OCI-M2 (cell line): ENCODE measurements around the gene AP2A2.
"Not testable (repeated sequence)": the region's sequence is repeated elsewhere in the genome, so short reads cannot be mapped to it uniquely, and the experiment has no call there.

Source experiments
- DNase-seq: peaks from one replicate; lab custom pipeline; 2025; ENCODE audit not compliant: unreplicated experiment; lab: John Stamatoyannopoulos, UW

AP2A2 gene

DNA sequence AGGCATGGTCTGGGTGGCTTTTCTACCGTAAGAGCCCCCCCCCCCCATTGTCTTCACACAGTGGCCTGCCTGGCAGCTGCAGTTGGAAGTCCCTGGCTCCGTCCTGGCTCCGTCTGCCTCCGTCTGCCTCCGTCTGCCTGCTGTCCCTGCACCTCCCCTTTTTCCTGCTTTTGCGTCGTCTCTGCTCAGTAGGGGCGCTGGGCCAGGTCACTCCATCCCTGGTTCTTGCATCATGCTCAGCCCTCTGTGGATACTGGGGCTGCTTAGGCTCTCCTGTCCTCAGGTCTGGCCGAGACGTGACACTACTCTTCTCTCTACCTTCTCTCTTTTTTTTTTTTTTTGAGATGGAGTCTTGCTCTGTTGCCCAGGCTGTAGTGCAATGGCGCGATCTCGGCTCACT lies 27.8 kb downstream of the AP2A2 start:
- DNase-seq = no peak

DNA sequence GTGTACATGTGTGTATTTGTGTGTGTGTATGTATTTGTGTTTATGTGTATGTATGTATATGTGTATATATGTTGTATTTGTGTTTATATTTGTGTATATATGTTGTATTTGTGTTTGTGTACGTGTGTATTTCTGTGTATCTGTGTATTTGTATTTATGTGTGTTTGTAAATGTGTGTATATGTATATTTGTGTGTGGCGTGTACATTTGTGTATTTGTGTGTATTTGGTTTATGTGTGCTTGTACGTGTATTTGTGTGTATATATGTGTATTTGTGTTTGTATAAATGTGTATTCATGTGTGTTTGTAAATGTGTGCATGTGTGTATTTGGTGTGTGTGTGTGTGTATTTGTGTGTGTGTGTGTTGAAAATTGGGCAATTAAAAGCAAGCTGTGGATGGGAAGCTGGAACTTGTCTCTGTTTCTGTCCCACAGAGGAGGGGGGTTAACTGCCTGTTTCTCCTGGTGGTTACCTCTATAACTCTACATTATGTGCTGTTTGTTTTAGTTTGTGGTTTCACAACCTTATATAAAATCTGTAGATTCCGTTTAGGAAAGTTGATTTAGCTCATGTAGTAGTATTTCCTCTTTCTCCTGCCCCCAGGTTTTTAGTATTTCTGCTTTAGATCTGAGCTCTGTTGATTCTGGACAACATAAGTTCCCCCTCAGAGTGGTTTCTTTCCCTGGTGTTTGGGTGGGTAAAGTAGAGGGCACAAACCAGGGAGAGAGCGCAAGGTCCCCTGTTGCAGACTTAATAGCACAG lies 28.9 kb downstream of the AP2A2 start:
- DNase-seq = no peak

DNA sequence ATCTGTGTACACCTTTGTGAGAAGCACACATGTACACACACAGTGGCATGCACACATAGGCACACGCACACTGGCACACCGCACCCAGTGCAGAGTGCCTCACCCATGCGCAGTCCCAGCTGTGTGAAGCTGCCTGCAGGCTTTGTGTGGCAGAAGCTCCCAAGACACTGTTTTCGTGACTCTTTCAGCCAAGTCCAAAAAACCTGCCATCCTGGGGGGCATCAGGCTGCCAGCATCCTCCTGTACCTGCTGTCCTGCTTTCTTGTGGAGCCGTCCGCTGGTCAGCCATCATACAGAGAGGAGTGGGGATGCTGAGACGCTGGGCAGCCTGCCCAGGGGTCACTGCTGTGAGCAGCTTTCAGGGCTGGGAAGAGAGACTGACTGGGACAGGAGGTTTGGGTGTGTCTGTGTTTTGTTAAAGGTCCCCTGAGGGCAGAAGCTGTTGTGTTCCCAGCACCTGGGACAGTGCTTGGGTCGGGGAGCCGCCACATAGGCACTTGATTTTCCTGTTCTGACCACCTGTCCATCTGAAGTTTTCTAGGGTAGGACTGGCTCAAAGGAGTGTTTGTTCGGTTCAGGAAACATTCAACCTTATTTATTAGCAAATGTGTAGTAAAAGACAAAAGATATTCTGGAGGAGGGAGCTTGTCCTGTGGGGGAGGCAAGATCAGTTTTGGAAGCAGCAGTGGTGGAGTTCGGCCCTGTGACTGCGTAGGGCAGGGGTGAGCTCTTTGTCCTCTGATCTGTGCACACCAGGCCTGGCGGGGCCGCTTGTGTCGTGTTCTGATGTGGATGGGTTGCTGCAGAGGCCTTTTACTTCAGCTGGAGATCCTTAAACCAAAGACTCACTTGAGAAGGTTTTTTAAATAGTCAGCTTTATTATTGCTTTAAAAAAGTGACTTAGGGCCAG lies 29.7 kb downstream of the AP2A2 start:
- no peak for DNase-seq

DNA sequence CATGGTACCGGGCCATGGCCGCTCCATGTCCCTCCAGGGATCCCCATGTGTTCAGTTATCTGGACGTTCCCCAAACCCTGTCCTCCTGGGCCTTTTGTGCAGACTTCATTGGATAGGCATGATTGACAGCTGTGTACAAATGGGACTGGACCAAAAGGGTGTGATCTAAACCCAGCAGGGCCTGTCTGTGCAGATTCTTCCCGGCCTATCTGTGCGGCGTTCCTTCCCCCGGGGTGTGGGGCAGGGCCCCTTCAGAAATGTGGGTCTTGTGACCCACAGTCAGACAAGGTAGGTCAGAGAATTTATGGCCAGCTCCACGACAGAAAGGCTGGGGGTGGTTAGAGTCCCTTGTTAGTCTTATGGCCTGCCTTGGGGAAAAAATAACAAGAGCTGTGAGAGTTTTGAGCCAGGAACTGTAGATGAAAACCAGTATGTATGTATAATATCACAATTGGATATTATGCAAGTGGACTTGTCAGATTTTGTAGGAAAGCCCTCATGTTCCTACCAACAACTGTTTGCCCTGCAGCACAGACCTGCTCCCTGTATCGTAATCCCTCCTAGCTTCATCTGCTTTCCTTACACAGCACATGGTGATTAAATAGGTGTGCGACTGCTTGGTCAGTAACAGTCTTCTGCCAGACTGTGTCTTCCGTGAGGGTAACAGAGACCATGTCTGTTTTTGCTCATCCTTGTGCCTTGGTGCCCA lies 31.7 kb downstream of the AP2A2 start:
- no peak for DNase-seq

DNA sequence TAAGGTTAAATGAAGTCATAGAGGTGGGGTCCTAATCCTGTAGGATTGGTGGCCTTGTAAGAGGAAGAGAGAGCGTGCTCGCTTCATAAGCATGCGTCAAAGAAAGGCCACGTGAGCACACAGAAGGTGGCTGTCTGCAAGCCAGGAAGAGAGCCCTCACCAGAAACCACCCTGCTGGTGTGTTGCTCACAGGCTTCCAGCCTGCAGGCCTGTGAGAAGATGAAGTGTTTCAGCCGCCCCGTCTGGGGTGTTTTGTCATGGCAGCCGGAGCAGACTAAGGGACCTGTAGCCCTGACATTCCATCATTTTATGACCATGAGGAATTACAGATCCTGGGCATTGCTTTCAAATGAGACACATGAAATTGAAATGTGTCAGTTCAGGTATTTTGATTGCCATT lies 32.4 kb downstream of the AP2A2 start:
- no peak for DNase-seq

DNA sequence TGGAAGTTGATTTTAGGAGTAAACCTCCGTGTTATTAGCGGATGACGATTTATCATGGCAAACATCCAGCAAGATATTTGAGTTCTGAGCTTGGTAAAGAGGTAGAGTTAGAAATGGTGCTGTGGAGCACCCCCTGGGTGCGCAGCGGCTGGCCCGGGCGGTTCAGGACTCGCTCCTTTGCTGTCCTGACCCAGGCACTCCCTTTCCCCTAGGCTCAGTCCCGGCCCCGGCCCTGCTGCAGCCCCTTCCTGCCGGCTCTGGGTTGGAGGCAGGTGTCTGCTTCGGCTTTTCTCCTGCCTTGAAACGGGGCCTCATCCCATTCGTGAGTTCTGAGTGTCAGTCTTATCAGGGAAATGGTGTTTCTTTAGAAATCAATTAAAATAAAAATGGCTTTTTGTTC lies 33.4 kb downstream of the AP2A2 start:
- no peak for DNase-seq

DNA sequence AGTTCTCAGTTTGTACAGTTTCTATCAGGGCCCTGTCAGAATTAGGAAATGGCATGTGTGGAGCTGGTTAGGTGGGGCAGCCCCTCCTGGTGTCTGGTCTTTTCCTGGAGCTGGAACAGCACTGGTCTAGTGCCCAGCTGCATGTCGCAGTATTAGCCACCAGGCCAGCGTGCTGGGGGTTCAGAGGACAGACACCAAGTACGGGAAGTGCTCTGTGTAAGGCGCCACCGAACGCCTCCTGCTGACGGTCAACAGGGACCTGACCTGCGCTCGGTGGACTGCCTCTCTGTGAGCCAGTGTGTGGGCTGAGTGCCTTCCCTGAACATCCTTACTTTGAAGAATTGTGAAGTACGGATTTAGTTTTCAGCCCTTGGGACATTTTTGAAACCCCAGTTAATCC lies 33.9 kb downstream of the AP2A2 start:
- DNase-seq = no peak

DNA sequence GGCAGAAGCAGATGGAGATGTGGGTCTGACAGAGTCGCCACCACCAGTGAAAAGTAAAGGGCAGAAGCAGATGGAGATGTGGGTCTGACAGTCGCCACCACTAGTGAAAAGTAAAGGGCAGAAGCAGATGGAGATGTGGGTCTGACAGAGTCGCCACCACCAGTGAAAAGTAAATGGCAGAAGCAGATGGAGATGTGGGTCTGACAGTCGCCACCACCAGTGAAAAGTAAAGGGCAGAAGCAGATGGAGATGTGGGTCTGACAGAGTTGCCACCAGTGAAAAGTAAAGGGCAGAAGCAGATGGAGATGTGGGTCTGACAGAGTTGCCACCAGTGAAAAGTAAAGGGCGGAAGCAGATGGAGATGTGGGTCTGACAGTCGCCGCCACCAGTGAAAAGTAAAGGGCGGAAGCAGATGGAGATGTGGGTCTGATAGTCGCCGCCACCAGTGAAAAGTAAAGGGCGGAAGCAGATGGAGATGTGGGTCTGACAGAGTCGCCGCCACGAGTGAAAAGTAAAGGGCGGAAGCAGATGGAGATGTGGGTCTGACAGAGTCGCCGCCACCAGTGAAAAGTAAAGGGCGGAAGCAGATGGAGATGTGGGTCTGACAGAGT lies 35.7 kb downstream of the AP2A2 start:
- not testable (repeated sequence) for DNase-seq

DNA sequence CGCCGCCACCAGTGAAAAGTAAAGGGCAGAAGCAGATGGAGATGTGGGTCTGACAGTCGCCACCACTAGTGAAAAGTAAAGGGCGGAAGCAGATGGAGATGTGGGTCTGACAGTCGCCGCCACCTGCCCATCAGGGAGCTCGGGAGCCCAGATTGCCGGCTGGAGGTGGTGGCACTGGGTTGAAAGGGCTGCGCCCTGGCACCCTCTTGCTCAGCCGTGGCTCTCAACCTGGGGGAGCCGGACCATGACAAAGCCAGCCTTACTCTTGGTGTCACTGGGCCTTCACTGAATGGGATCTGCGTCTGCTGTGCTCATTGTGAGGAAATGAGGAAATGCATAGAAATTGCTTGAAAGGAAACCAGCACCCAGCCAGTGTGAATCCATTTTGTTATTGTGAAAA lies 36.3 kb downstream of the AP2A2 start:
- DNase-seq = no peak

DNA sequence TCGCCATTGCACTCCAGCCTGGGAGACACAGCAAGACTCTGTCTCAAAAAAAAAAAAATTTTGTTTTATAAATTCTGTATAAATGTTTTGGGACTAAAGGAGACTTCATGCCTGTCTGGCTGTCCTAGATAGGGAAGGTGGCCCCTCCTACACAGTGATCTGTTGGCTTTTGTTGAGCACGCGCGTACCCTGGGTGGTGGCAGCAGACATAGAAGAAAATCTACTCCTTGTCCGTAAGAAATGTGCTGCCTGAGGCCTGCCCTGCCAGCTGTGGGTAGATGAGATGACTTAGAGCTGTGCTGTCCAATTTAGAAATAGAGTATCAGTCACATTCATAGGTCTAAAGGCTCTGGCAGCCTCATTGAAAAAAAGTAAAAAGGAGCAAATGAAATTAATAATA lies 37.0 kb downstream of the AP2A2 start:
- DNase-seq = no peak

DNA sequence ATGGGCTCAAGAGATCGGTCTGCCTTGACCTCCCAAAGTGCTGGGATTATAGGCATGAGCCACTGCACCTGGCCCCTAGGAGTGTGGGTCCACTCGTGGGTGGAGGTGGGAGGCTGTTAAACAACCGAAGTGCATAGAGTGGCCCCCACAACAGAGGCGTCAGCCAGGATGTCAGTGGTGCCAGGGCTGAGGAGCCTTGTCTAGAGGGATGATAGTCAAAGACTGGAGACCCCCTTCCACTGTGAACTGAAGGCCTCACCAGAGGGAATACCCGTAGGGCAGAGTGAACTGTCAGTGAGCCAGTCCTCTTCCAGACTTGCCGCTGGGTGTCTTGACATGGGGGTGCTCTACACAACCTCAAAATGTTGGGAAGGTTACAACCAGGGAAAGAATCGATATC lies 38.2 kb downstream of the AP2A2 start:
- DNase-seq = no peak

DNA sequence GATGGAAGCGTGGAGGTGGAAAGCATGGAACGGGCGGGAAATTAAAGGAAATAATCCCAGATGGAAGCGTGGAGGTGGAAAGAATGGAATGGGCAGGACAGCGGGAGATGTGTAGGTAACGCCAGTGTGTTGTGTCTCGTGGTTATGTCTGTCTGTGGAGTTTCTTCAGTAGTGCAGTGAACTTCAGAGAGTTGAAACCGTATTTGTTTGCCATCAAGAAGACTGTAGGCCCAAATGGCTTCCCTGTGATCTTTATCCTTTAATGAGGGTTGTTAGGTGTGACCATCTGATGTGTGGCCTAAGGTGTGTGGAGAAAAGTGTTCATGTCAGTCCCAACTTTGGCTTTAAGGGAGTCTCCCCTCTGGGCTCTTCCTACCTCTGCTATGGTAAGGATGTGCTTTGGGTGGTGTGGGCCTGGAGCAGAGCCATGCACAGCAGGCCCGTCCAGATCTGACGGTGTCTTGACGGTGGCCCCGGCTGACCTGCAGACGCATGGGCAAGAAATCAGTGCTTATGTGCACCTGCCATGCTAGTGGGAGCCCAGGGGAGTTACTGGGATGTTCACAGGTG lies 39.6 kb downstream of the AP2A2 start:
- no peak for DNase-seq

DNA sequence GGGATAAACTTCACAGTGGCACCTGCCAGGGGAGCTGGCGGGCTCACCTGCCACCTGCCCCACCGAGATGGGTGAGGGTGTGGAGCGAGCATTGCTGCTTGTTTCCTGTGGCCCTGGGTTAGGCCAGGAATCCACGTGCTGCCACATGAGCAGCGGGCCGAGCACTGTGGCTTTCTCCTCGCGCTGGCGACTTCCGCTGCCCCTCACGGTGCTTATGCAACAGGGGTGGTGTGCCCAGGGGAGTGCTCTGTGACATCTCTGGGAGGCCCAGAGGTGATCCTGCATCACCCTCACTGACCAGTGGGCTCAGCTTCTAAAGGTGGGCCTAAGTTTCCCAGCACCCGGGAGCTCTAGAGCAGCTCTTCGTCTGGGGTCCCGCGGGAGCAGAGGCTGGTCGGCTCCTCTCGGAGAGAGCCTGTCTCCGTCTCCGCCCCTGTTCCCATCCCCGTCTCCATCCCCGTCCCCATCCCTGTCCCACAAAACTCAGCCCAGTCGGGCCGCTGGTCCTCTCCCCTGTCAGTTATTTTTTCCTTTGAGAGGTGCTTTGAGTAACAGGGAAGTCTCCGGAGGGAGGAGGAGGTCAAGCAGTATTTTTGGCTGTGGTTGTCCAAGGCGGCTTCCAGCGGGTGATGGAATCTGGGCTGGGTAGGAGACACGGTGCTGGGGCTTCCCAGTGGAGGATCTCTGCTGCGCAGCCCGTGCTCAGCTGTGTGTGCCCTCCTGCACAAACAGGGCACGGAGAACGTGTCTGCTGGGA lies 42.5 kb downstream of the AP2A2 start:
- DNase-seq = no peak

DNA sequence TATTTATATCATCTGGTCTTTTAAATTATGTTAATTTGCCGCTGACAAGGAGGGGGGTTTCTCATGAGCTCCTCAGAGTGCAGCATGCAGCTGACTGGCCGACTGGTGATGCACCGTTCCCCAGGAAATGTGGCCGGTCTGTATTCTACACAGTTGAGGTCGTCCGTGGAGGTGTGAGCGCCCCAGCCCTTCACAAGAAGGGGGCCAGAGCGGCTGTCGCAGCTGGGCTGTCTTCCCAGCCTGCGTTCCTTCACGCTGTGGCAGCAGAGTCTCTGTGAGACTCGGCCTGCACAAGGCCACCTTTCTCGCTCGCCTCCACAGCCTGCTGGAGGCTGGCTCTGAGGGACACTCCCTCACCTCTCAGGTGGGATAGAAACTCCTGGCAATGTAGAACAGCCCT lies 43.2 kb downstream of the AP2A2 start:
- DNase-seq = no peak

DNA sequence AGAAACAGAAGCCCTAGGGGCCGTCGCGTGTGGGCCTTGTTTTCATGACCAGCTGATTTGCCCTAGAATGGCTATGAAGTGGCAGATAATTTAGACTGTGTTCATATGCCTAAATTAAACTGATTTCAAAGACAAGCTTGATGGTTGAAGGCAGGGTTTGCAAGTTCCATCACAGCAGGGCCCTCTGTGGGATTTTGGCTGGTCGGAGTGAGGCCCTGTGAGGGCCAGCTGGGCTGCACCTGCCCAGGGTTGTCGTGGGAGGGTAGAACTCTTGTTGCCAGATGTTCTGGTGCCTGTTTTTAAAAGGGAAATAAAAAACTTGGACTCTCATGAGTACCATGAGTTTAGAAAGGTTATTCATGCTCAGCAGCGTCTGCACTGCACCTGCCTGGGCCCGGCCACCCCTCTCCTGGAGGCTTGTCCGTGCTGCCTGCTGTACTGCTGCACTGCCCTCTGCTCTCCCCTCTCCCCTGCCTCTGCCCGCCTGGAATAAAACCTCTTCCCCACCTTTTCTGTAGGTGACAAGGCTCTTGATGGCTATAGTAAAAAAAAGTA lies 44.1 kb downstream of the AP2A2 start:
- DNase-seq = no peak

DNA sequence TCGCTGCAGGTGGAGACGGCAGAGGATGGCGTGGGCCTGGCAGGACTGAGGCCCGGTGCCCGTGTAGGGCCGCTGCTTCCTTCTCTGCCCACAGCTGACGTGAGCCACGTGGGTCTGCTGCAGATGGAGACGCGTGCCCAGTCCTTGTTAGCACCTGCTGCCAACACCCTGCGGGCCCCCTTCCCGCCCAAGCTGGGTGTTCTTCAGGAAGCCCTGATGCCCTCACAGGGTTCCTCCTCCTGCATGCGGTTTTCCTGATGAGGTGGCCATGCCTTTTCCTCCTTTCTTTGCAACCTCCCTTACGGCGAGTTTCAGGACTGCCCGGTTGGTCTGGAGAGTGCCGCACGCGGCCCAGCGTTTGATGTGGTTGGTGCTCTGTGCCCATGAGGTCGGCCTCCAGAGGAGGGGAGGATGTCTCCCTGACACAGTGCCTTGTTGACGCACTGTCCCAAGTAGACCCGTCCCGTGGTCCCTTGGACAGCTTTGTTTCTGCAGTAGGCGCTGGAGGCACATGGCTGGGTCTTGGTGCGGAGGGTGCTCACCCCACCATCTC lies 44.7 kb downstream of the AP2A2 start:
- DNase-seq = no peak

DNA sequence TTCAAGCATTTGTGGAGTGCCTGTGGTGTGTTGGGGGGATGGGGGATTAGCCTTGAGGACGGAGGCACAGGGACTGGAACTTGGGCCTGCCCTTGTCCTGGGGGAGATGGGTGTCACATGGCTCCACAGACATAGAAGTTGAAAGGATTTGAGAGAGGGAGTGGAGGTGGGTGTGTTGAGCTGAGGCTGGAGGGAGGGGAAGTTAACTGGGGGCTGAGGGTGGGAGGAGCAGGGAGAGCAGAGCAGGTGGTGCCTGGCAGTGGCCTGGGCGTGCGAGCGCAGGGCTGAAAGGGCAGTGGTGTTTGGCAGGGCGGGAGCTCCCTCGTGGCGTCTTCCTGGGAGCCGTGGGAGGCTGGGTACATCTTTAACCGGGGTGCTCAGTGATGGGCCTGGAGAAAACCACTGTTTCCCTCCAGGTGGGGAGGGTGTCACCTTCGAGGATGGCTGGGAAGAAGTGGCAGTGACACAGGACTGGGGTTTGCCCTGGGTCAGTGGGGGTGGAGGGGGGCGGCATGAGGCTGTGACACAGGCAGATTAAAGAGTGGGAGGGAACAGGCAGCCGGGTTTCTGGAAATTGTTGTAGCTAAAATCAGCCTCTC lies 45.5 kb downstream of the AP2A2 start:
- no peak for DNase-seq

DNA sequence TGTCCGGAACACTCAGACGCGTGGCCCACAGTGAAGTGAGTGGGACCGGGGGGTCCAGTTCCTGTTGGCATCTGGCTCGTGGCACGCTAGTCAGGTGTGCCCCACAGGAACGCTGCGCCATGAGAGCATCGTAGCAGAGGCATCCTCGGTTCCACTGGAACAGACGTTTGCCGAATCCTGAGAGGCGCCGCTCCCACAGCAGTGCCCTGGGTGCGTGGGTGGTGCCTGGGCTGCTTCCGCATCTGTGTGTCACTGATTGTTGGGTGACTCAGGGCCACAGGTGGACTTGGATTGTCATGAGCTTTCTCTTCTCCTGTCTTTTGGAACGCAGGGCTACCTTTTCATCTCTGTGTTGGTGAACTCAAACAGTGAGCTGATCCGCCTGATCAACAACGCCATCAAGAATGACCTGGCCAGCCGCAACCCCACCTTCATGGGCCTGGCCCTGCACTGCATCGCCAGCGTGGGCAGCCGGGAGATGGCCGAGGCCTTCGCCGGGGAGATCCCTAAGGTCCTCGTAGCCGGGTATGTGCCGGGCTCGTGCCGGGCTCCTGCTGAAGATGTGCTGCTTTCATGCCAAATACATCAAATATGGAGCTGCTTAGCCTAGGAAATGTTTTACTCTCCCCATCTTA lies 46.2 kb downstream of the AP2A2 start:
- DNase-seq = no peak
